Measurements from ENCODE around the gene LRRTM1.

- TF ChIP-seq CTCF (IDR thresholded peaks at IDR 0.05) (no peak), POLR2A (IDR thresholded peaks at IDR 0.05; ENCODE audit: low read depth) (no peak)
These were observed 19.1 kb upstream of the LRRTM1 start for GRCh38 chr2:80323610-80324009.

Measured in esophagus muscularis mucosa (tissue), 3 donors.